Mesodermal cell (in vitro differentiated cells): ENCODE measurements around the gene ATP1A2.

Experiments
- H3K27ac ChIP-seq: 2 replicates; pipeline ENCODE4 v1.7.0; 2013; ENCODE audit warnings: mild to moderate bottlenecking, low read depth, low read length, moderate library complexity; ENCODE audit not compliant: severe bottlenecking
- H3K36me3 ChIP-seq: 2 replicates; pipeline ENCODE4 v1.7.1; 2013; ENCODE audit warnings: mild to moderate bottlenecking, low read length, moderate library complexity; ENCODE audit not compliant: control insufficient read depth, insufficient read depth
- H3K4me1 ChIP-seq: one replicate; pipeline ENCODE4 v1.7.1; 2013; ENCODE audit warnings: mild to moderate bottlenecking, low read length; ENCODE audit not compliant: insufficient read depth, control insufficient read depth, poor library complexity, severe bottlenecking
- H3K4me3 ChIP-seq: 2 replicates; pipeline ENCODE4 v1.7.0; 2013; ENCODE audit warnings: low read length, control low read depth, mild to moderate bottlenecking; ENCODE audit not compliant: insufficient read depth, poor library complexity, severe bottlenecking; ENCODE audit errors: extremely low read depth
- H3K9me3 ChIP-seq: 2 replicates; pipeline ENCODE4 v1.7.1; 2013; ENCODE audit warnings: mild to moderate bottlenecking, low read length, moderate library complexity; ENCODE audit not compliant: control insufficient read depth
- WGBS, 2 experiments: methylation state at CpG; one replicate each; pipeline ENCODE4 v1.1.5; 2013; ENCODE audit warnings: missing lambda C conversion rate in 2 of 2; ENCODE audit not compliant: insufficient coverage in 2 of 2; 5-methylcytosine and 5-hydroxymethylcytosine counted together

ATP1A2 gene

GRCh38 chr1:160177231-160177630 is 61.7 kb downstream of the ATP1A2 start:
- Histone ChIP-seq H3K27ac (peak overlapping the region; percentile 75), H3K4me1 (peaks cover 18% of the 10 kb centered on the region), H3K4me3 (no peak overlapping the region), H3K9me3 (no peaks in the 10 kb centered on the region), H3K36me3 (no peaks in the 10 kb centered on the region)
- WGBS, 2 experiments = 88 to 89% methylated on average over 1 of the region's 2 CpGs

GRCh38 chr1:160177667-160178066 is 62.1 kb downstream of the ATP1A2 start:
- 100% methylated on average over 1 of the region's 1 CpG; no CpG with 5 or more reads in 1 of the 2 experiments for WGBS, 2 experiments
- no peak overlapping the region for H3K4me3 ChIP-seq
- no peaks in the 10 kb centered on the region for H3K9me3 ChIP-seq
- peaks cover 18% of the 10 kb centered on the region for H3K4me1 ChIP-seq
- H3K36me3 ChIP-seq = no peaks in the 10 kb centered on the region
- H3K27ac ChIP-seq = peak overlapping the region; percentile 75

GRCh38 chr1:160178731-160179130 is 63.2 kb downstream of the ATP1A2 start:
- 90 to 100% methylated on average over 1 to 2 of the region's 2 CpGs for WGBS, 2 experiments
- Histone ChIP-seq H3K4me1 (peaks cover 18% of the 10 kb centered on the region), H3K9me3 (no peaks in the 10 kb centered on the region), H3K27ac (no peak overlapping the region), H3K36me3 (no peaks in the 10 kb centered on the region), H3K4me3 (no peak overlapping the region)

- no peak overlapping the region for H3K4me3 ChIP-seq
- WGBS, 2 experiments = 95 to 96% methylated on average over 4 of the region's 4 CpGs
- peaks cover 18% of the 10 kb centered on the region for H3K4me1 ChIP-seq
Observed at GRCh38 chr1:160179336-160179735, 63.8 kb downstream of the ATP1A2 start.

GRCh38 chr1:160186246-160186645 is 70.7 kb downstream of the ATP1A2 start:
- 93 to 94% methylated on average over 4 to 7 of the region's 7 CpGs for WGBS, 2 experiments
- no peak overlapping the region for H3K27ac ChIP-seq
- H3K9me3 ChIP-seq = no peaks in the 10 kb centered on the region
- H3K4me3 ChIP-seq = no peak overlapping the region
- H3K36me3 ChIP-seq = no peaks in the 10 kb centered on the region
- H3K4me1 ChIP-seq = peaks cover 4% of the 10 kb centered on the region

More at GRCh38 chr1:160179336-160179735, 63.8 kb downstream of the ATP1A2 start:
- no peaks in the 10 kb centered on the region for H3K9me3 ChIP-seq
- H3K27ac ChIP-seq = no peak overlapping the region
- H3K36me3 ChIP-seq = no peaks in the 10 kb centered on the region

GRCh38 chr1:160186729-160187128 is 71.2 kb downstream of the ATP1A2 start:
- Histone ChIP-seq H3K9me3 (no peaks in the 10 kb centered on the region), H3K36me3 (no peaks in the 10 kb centered on the region), H3K27ac (no peak overlapping the region), H3K4me3 (no peak overlapping the region), H3K4me1 (peaks cover 4% of the 10 kb centered on the region)
- WGBS, 2 experiments = 63 to 95% methylated on average over 2 of the region's 2 CpGs

- no peak overlapping the region for H3K4me3 ChIP-seq
- 80 to 94% methylated on average over 1 to 6 of the region's 7 CpGs for WGBS, 2 experiments
Observed at GRCh38 chr1:160187407-160187806, 71.8 kb downstream of the ATP1A2 start.

GRCh38 chr1:160188341-160188740 is 72.8 kb downstream of the ATP1A2 start:
- WGBS, 2 experiments = 92 to 93% methylated on average over 7 of the region's 7 CpGs
- Histone ChIP-seq H3K27ac (no peak overlapping the region), H3K4me3 (no peak overlapping the region), H3K36me3 (no peaks in the 10 kb centered on the region), H3K9me3 (no peaks in the 10 kb centered on the region), H3K4me1 (peaks cover 18% of the 10 kb centered on the region)

More at GRCh38 chr1:160187407-160187806, 71.8 kb downstream of the ATP1A2 start:
- Histone ChIP-seq H3K9me3 (no peaks in the 10 kb centered on the region), H3K27ac (no peak overlapping the region), H3K36me3 (no peaks in the 10 kb centered on the region), H3K4me1 (peaks cover 9% of the 10 kb centered on the region)

- no peak within 1 kb of the TSS for H3K27ac ChIP-seq
- H3K9me3 ChIP-seq = no peaks in the 10 kb centered on the region
- H3K36me3 ChIP-seq = no peaks in the 10 kb centered on the region
- no peak within 1 kb of the TSS for H3K4me3 ChIP-seq
- 87 to 89% methylated on average over 8 to 10 of the region's 15 CpGs for WGBS, 2 experiments
- H3K4me1 ChIP-seq = peaks cover 20% of the 10 kb centered on the region
Observed at GRCh38 chr1:160189649-160190625, 74.4 kb downstream of the ATP1A2 start, which contains the start of gene CASQ1. Gene CASQ1 (plus strand): TSS chr1:160190575. CDS start chr1:160190752, 177 bp downstream.

- no peak overlapping the region for H3K27ac ChIP-seq
- WGBS, 2 experiments = 89 to 100% methylated on average over 1 to 2 of the region's 3 CpGs
- H3K4me3 ChIP-seq = no peak overlapping the region
- no peaks in the 10 kb centered on the region for H3K9me3 ChIP-seq
- H3K36me3 ChIP-seq = no peaks in the 10 kb centered on the region
- H3K4me1 ChIP-seq = peaks cover 20% of the 10 kb centered on the region
Observed at GRCh38 chr1:160191756-160192155, 76.2 kb downstream of the ATP1A2 start.

GRCh38 chr1:160192234-160192633 is 76.7 kb downstream of the ATP1A2 start:
- Histone ChIP-seq H3K4me1 (peaks cover 20% of the 10 kb centered on the region), H3K36me3 (no peaks in the 10 kb centered on the region), H3K27ac (no peak overlapping the region), H3K4me3 (no peak overlapping the region), H3K9me3 (no peaks in the 10 kb centered on the region)
